A549 (cell line): Measurements from ENCODE around the gene PRDM9. TPM values are rescaled to one million over a fixed set of nuclear protein-coding genes. Genes with fewer than 3 reads are reported as not detected.

ENCODE experiments used
- ATAC-seq, 2 experiments: fragments of 200-7000 bp in 1 of 2; fragments of >200 bp in 1 of 2; cut with Nextera tagmentation in 1 of 2; cut with Tn5 transposase in 1 of 2; 3 replicates each; pipeline versions ENCODE4 v1.8.0 to v1.9.1; 2018 to 2020; ENCODE audit warnings: mild to moderate bottlenecking in 1 of 2, moderate library complexity in 1 of 2
- CTCF ChIA-PET: fragments of 300-600 bp; sonication (Branson Sonifier 250); formaldehyde crosslinking; extraction: SDS; loops from one replicate; lab custom pipeline; 2021; ENCODE audit warnings: antibody characterized with exemption, inconsistent platforms; lab: Yijun Ruan, JAX
- POLR2A ChIA-PET: fragments of 350-600 bp; formaldehyde crosslinking; extraction: SDS; loops from one replicate; lab custom pipeline; 2021; ENCODE audit warnings: antibody characterized with exemption, inconsistent platforms; lab: Yijun Ruan, JAX
- DNase-seq, 2 experiments: peaks; one replicate each; pipeline versions ENCODE4 v3.0.0 to v3.0.0-alpha.2; 2011 to 2016; ENCODE audit warnings: low read depth in 1 of 2, low spot score in 1 of 2
- FAIRE-seq: peaks from 2 replicates; lab custom pipeline; 2011; peaks lifted over from hg19 to GRCh38; lab: Jason Lieb, UNC
- H3K27ac ChIP-seq, 2 experiments: fragments of >200 bp; sonication (Bioruptor Twin); formaldehyde crosslinking; 3 replicates each; pipeline ENCODE4 v1.5.1; 2016 to 2017
- H3K4me1 ChIP-seq: fragments of >200 bp; sonication (Bioruptor Twin); formaldehyde crosslinking; 3 replicates; pipeline ENCODE4 v1.6.1; 2016
- H3K4me2 ChIP-seq: fragments of >200 bp; sonication (Bioruptor Twin); formaldehyde crosslinking; 3 replicates; pipeline ENCODE4 v1.6.1; 2016
- H3K4me3 ChIP-seq: fragments of >200 bp; sonication (Bioruptor Twin); formaldehyde crosslinking; 3 replicates; pipeline ENCODE4 v1.5.1; 2016
- H3K9me3 ChIP-seq: fragments of >200 bp; sonication (Bioruptor Twin); formaldehyde crosslinking; 3 replicates; pipeline ENCODE4 v1.6.1; 2016
- CBX2 ChIP-seq: fragments of 200-600 bp; sonication (generic); IDR thresholded peaks from 2 replicates; pipeline ENCODE4 v1.6.1; 2016; ENCODE audit warnings: low read depth, mild to moderate bottlenecking, borderline replicate concordance
- HDAC2 ChIP-seq: fragments of 200-600 bp; sonication (generic); IDR thresholded peaks from 2 replicates; pipeline ENCODE4 v1.6.1; 2016
- HEYL ChIP-seq: fragments of 250-450 bp; sonication (Bioruptor Pico); IDR thresholded peaks from 2 replicates; pipeline ENCODE4 v1.8.0; 2021; ENCODE audit warnings: mild to moderate bottlenecking, moderate library complexity
- HOXA7 ChIP-seq: fragments of 250-450 bp; sonication (Bioruptor Pico); IDR thresholded peaks from 2 replicates; pipeline ENCODE4 v1.5.0; 2020; ENCODE audit warnings: mild to moderate bottlenecking, moderate library complexity
- HOXB5 ChIP-seq: fragments of 250-450 bp; sonication (Bioruptor Pico); IDR thresholded peaks from 2 replicates; pipeline ENCODE4 v1.5.0; 2020; ENCODE audit warnings: mild to moderate bottlenecking, moderate library complexity
- MAFK ChIP-seq: fragments of 450-650 bp; IDR thresholded peaks from 2 replicates; pipeline ENCODE4 v1.6.1; 2014; ENCODE audit not compliant: partially characterized antibody
- POLR2A ChIP-seq: IDR thresholded peaks from 2 replicates; pipeline ENCODE4 v1.6.1; 2012; ENCODE audit warnings: mild to moderate bottlenecking, low read length
- POLR2AphosphoS2 ChIP-seq: conservative IDR thresholded peaks from 2 replicates; pipeline ENCODE4 v1.6.1; 2012; ENCODE audit warnings: low read length, improper control_type of control experiment, inconsistent platforms
- RARB ChIP-seq: fragments of 250-450 bp; sonication (Bioruptor Pico); IDR thresholded peaks from 2 replicates; pipeline ENCODE4 v1.8.0; 2021; ENCODE audit warnings: mild to moderate bottlenecking, moderate library complexity
- RCOR1 ChIP-seq: fragments of 150-350 bp; IDR thresholded peaks from 2 replicates; pipeline ENCODE4 v1.6.1; 2014; ENCODE audit warnings: antibody characterized with exemption, low read length, low read depth
- TP53 ChIP-seq: fragments of 250-450 bp; sonication (Bioruptor Pico); IDR thresholded peaks from 2 replicates; pipeline ENCODE4 v1.5.0; 2021; ENCODE audit warnings: mild to moderate bottlenecking, moderate library complexity
- ZC3H11A ChIP-seq: fragments of 450-650 bp; IDR thresholded peaks from 2 replicates; pipeline ENCODE4 v1.6.1; 2014; ENCODE audit warnings: antibody characterized with exemption, mild to moderate bottlenecking
- WGBS: methylation state at CpG from one replicate; pipeline ENCODE4 v1.1.6; 2017; ENCODE audit errors: missing lambda C conversion rate; 5-methylcytosine and 5-hydroxymethylcytosine counted together
- polyA plus RNA-seq, 4 experiments: library from polyadenylated mRNA; depleted of rRNA in 3 of 4; stranded (reverse); fragments of >200 nt; fragmentation: RNase III in 1 of 4; extraction: RNeasy Plus Mini Kit Qiagen cat#74134 plus additional on column Dnase treatment in 1 of 4; gene quantifications; 2 replicates in 3 of 4; 3 replicates in 1 of 4; pipeline ENCODE4 v1.2.3, GENCODE V29; 2011 to 2017

Gene PRDM9
- polyA plus RNA-seq, 2 of the 4 experiments (the other 2 are of a cell fraction) = not detected

GRCh38 chr5:23530571-23530970 lies 23.2 kb downstream of the PRDM9 start:
- Histone ChIP-seq H3K4me2 (no peak overlapping the region), H3K4me3 (no peak overlapping the region), H3K27ac (no peak overlapping the region), H3K9me3 (no peaks in the 10 kb centered on the region; the same call in 2 of the 3 replicates), H3K4me1 (no peaks in the 10 kb centered on the region)
- DNase-seq = no peak
- TF ChIP-seq POLR2AphosphoS2 = no peak
- no peak for TF ChIP-seq RCOR1
- TF ChIP-seq MAFK = peak; percentile 50
- no peak for TF ChIP-seq ZC3H11A
- no peak for TF ChIP-seq HOXA7 (CRISPR knock-in tag)
- FAIRE-seq = no peak
- CTCF ChIA-PET = no interaction called here
- POLR2A ChIA-PET = no interaction called here
- ATAC-seq = no peak

DNA sequence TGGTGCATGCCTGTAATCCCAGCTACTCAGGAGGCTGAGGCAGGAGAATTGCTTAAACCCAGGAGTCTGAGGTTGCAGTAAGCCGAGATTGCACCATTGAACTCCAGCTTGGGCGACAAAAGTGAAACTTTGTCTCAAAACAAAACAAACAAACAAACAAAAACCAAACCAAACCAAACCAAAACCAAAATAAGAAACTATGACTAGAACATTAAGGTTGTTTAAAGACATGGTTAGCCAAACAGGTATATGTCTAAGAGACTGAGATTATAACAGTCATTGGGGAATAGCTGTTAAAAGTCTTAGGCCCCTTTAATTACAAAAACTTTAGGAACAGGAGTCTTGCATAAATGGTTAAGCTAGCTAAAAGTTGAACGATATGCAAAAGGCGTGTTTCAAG lies 63.6 kb downstream of the PRDM9 start:
- FAIRE-seq = no peak

More for the DNA sequence above, 63.6 kb downstream of the PRDM9 start:
- ATAC-seq = no peak
- H3K4me3 ChIP-seq = no peak overlapping the region
- WGBS = 32% methylated on average over 4 of the region's 4 CpGs
- ChIA-PET POLR2A (no interaction called here), CTCF (interaction anchor here (0.8 kb wide), 1 partner anchor 156 kb away, joined by 5 read pairs; no protein-coding TSS in a partner anchor)
- H3K27ac ChIP-seq = no peak overlapping the region
- TF ChIP-seq RARB (CRISPR knock-in tag) (no peak), POLR2A (no peak), HEYL (CRISPR knock-in tag) (no peak), TP53 (CRISPR knock-in tag) (no peak), HDAC2 (no peak), CBX2 (no peak), RCOR1 (no peak), HOXB5 (no peak)
- no peaks in the 10 kb centered on the region for H3K9me3 ChIP-seq
- H3K4me2 ChIP-seq = no peak overlapping the region; the same call in 2 of the 3 replicates
- no peak for DNase-seq
- H3K4me1 ChIP-seq = no peaks in the 10 kb centered on the region
